ENCODE results near the gene SRPK2.
A peak's percentile ranks its signal among the peaks of the same experiment; 100 is the strongest.

The SRPK2 gene

DNA sequence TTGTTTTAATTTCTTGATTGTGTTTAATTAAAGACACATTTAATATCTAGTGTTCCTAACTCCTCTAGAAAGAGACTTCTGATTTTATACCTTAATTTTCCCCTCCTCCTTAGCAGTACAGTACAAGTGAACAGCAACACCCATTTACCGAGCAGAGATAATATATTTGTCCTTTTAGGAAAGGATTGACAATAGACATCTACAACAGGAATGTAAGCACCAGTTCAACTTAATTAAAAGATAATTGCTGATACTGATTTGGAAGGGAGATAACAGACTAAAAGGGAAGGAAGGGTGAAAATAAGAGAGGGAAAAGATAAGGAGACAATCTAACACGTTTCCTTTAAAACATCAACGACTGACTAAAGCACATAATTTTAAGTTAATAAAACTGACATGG is 119.3 kb downstream of the SRPK2 start (continued):
- TF ChIP-seq ZNF837 (tag by site-specific recombination; IDR thresholded peaks at IDR 0.05) (no peak), ZNF692 (tag by site-specific recombination; IDR thresholded peaks at IDR 0.05) (no peak), ZNF48 (tag by site-specific recombination; IDR thresholded peaks at IDR 0.05) (no peak), ZNF37A (tag by site-specific recombination; IDR thresholded peaks at IDR 0.05) (no peak), ZNF2 (tag by site-specific recombination; IDR thresholded peaks at IDR 0.05) (no peak), GLIS2 (tag by site-specific recombination; IDR thresholded peaks at IDR 0.05) (no peak), ZNF211 (tag by site-specific recombination; IDR thresholded peaks at IDR 0.05; ENCODE audit: low read depth) (no peak), ZNF777 (tag by site-specific recombination; IDR thresholded peaks at IDR 0.05; ENCODE audit: borderline replicate concordance) (no peak)

DNA sequence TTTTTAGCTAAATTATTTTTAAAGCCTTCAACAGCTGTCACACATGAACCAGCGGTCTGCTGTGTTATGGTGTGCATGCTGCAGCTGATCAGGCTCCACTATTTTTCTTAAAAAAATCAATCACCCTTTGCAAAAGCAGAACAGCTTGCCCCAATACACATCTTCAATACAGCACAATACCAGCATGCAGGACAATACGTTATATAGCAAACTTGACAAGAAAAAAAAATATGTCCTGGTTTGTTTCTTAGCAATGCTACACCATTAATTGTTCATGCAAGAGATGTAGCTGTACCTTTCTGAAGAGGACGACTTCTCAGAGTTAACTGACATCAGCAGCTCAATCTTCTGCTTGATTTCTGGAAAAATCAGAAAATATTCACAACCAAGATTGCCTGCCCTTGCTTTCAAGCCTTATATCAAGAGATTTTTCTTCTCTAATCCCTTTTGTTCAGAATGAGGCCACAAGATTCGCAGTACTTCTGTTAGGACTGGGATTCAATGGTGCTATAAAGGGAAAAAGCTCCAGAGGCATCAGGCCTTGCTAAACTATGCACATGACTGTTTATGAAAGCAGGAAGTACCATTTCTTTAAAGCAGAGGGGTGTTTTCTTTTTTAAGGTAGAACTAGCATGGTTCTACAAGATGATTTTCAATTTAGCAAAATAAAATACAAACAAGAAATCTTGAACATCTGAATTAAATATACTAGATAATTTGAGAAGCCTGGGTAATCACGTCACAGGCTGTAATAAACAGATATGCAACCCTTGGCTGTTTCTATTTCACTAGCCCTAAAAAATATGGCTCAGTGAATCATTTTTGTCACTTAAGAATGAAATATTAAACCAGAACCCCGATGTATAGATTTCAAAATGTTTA is 120.0 kb downstream of the SRPK2 start:
- ChIA-PET POLR2A (interaction anchor here (0.6 to 0.7 kb wide), 2 partner anchors 49 to 103 kb away, joined by 3 read pairs; no protein-coding TSS in a partner anchor), CTCF (no interaction called here)
- H3K36me3 ChIP-seq (ENCODE audit: control insufficient read depth in 2 of 2, insufficient read depth in 1 of 2, low read length in 2 of 2): no peaks in the 10 kb centered on the region
- H3K4me3 ChIP-seq (ENCODE audit: low read depth, low read length): peak overlapping the region; percentile 17
- H3K27ac ChIP-seq (ENCODE audit: extremely low read depth, low read depth, low read length): peak overlapping the region; percentile 50
- H3K4me1 ChIP-seq (ENCODE audit: control insufficient read depth, insufficient read depth, low read length): peaks cover 25% of the 10 kb centered on the region
- H3K9me3 ChIP-seq (ENCODE audit: control insufficient read depth, insufficient read depth, low read depth, low read length): no peaks in the 10 kb centered on the region
- TF ChIP-seq ZSCAN23 (tag by site-specific recombination; IDR thresholded peaks at IDR 0.05) (no peak), SP7 (tag by site-specific recombination; IDR thresholded peaks at IDR 0.05) (peak; percentile 53; the same call in 1 of the 2 replicates), PRDM6 (tag by site-specific recombination; IDR thresholded peaks at IDR 0.05) (0 out of 2 replicates have a peak, but pooled peaks have one; percentile 4), YY1 (tag by site-specific recombination; IDR thresholded peaks at IDR 0.05) (peak; percentile 23; the same call in 1 of the 2 replicates), KLF17 (tag by site-specific recombination; IDR thresholded peaks at IDR 0.05) (no peak), ZNF518A (tag by site-specific recombination; conservative IDR thresholded peaks at IDR 0.05; ENCODE audit: low read depth) (0 out of 2 replicates have a peak, but pooled peaks have one; percentile 13), ZNF707 (tag by site-specific recombination; IDR thresholded peaks at IDR 0.05) (no peak), ZBTB17 (tag by site-specific recombination; IDR thresholded peaks at IDR 0.05) (peak; percentile 76), PRDM4 (tag by site-specific recombination; IDR thresholded peaks at IDR 0.05) (peak; percentile 84), ZNF660 (tag by site-specific recombination; IDR thresholded peaks at IDR 0.05) (peak; percentile 57; the same call in 1 of the 2 replicates)
- TF ChIP-seq, protein P1, sequence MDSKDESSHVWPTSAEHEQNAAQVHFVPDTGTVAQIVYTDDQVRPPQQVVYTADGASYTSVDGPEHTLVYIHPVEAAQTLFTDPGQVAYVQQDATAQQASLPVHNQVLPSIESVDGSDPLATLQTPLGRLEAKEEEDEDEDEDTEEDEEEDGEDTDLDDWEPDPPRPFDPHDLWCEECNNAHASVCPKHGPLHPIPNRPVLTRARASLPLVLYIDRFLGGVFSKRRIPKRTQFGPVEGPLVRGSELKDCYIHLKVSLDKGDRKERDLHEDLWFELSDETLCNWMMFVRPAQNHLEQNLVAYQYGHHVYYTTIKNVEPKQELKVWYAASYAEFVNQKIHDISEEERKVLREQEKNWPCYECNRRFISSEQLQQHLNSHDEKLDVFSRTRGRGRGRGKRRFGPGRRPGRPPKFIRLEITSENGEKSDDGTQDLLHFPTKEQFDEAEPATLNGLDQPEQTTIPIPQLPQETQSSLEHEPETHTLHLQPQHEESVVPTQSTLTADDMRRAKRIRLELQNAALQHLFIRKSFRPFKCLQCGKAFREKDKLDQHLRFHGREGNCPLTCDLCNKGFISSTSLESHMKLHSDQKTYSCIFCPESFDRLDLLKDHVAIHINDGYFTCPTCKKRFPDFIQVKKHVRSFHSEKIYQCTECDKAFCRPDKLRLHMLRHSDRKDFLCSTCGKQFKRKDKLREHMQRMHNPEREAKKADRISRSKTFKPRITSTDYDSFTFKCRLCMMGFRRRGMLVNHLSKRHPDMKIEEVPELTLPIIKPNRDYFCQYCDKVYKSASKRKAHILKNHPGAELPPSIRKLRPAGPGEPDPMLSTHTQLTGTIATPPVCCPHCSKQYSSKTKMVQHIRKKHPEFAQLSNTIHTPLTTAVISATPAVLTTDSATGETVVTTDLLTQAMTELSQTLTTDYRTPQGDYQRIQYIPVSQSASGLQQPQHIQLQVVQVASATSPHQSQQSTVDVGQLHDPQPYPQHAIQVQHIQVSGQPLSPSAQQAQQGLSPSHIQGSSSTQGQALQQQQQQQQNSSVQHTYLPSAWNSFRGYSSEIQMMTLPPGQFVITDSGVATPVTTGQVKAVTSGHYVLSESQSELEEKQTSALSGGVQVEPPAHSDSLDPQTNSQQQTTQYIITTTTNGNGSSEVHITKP (tag by site-specific recombination; IDR thresholded peaks at IDR 0.05): peak; percentile 99

All from HEK293 (cell line).